HG03432 (cell line): ENCODE results near the gene CYP4V2.
A peak's percentile ranks its signal among the peaks of the same experiment; 100 is the strongest.

Source experiments
- ATAC-seq: cut with Tn5 transposase; IDR thresholded peaks from one replicate; pipeline ENCODE4 v1.9.1; 2021; ENCODE audit warnings: mild to moderate bottlenecking, moderate library complexity; ENCODE audit not compliant: unreplicated experiment

CYP4V2 gene

DNA sequence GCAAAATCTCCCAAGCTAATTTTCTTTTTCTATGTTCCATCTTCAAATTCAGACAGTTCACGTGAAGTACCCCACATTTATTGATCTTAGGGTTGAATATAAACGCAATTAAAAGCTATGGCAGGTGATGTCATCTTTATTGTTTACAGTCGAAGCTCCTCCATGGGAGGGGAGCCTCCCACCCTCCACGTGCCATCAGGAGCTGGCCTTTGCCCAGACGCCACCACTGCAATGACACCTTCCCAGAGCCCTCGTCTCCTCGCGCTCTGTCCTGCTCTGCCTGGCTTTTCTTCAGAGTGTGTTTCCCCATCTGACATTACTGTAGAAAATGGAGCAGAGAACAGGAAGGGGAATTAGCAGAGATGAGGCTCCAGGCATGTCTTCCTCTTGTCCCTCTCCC, 18.8 kb upstream of the CYP4V2 start:
- no peak for ATAC-seq

DNA sequence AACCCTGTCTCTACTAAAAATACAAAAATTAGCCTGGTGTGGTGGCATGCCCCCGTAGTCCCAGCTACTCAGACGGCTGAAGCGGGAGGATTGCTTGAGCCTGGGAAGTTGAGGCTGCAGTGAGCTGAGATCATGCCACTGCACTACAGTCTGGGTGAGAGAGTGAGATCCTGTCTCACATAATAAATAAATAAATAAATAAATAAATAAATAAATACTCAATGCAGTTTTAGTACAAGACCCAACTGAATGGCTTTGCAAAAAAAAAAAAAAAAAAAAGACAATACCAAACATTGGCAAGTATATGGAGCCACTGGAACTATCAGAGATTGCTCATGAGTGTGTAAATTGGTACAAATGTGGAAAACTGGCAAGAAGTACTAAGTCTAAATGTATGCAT, 3.3 kb upstream of the CYP4V2 start:
- no peak for ATAC-seq

DNA sequence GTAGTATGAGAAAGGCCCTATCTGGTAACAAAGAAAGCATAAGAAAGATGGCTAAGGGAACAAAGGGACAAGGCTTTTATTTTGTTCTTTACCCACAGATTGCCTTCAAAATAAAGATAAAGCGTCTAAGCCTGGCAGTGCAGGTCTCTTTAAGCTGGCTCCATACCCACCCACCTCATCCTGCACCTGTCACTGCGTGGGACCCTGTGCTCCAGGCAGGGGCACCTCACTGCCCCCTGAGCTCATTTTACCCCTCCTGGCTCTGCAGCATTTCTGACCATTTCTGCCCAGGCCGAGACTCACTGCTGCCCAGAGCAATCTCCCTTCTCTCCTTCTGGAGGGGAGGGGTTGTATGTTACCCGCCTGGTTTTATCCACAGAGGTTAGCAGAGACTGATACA, 1.7 kb upstream of the CYP4V2 start:
- no peak for ATAC-seq

DNA sequence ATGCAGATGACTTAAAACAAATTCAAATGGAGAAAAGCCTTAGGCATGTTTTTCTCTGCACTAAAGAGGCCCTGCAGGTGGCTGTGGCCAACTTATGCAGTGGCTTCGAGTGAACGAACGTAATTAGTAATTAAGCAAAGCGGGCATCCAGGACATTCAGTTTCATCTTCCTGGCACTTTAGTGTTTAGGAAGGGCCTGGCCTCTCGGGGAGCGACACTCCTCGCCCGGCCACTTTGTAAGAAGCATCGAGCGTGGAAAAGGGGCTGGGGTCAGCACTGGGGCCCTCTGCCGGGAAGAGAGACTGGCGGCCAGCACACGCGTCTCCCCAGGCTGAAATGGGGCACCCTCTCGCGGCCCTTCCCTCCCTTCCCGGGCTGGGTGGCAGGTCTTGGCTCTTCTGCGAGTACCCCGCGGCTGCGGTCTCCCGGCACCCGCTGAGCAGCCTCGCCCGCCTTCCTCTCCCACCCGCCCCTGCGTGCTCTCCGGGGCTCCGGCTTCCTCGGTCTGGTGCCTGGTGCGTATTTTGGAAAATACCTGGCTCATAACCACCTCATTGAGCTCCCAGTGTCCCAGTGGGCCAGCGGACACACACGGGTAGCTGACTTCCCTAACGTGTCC, 677 bp upstream of the CYP4V2 start:
- ATAC-seq: peak; percentile 46

DNA sequence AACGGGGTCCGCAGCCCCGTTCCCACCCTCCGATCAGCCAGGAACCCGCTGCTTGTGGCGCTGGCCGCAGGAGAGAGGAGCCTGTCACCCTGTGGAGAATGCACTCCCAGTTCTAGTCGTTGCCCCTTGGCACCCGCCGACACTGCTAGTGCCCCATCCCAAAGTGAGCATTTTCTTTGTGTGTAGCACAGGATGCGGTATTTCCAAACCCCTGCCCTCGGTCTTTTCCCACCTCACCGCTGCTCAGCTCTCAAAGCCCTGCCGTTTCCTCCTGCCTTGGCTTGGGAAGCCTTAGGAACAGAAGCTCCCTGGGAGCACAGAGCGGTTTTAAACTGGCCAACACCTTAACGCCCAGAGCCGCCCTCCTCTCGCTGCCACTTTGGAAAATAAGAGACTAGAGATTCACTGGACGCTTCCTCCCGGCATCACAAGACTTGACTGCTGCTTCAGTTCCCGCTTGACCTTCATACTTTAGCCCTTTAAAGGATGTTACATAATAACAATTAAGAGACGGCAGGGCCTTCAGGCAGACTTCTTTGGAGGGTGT, 772 bp downstream of the CYP4V2 start:
- no peak for ATAC-seq

DNA sequence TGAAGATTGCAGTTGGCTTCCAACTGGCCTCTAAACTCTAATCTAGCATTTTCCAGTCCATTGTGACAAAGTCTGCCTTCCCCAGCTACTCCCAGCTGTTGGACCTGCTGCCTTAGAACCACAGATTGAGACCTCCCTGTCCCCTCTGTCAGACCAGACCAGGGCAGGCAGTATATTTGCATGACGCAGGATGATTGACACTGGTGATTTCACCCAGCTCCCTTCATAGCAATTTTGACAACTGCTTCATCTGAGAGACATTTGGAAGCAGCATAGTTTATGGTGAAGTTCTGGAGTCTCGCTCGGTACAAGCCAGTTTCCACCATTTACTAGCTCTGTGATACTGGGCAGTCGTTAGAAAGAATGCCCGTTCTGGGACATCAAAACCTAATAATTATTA, 2.5 kb downstream of the CYP4V2 start:
- ATAC-seq: no peak

DNA sequence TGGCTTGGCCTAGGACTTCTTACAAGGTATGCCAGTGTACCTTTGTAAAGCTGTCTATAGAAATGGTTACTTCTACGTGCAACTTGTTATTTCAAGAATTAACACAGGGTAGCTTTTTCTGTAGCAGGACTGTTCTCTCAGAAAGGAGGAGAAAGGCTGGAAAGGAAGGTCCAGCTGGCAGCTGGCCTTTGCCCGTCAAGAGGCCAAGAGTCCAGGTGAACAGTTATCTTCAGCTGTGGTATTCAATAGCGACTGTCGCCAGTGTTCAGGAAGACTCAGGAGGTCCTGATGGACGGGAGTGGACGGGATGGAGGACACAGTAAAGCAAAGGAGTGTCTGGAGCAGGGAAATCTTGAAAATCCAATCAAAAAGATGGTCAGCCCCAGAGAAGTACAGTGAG, 4.7 kb downstream of the CYP4V2 start:
- ATAC-seq: no peak

DNA sequence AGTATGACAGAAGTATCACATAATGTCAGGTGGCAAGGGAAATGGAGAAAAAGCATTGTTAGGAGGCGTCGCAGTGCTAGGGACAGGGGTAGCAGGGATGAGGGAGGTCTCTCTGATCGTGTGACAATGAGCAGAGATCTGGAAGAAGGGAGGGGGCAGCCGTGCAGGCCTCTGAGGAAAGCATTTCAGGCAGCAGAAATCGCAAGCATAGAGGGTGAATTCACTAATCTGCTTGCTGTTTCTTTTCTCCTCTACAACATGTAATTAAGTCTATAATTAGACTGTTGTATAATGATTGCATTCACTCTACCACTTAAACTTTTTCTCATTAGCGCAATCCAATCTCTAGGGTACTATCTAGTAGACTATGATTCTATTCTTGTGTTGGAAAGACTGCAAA, 9.1 kb downstream of the CYP4V2 start:
- no peak for ATAC-seq

DNA sequence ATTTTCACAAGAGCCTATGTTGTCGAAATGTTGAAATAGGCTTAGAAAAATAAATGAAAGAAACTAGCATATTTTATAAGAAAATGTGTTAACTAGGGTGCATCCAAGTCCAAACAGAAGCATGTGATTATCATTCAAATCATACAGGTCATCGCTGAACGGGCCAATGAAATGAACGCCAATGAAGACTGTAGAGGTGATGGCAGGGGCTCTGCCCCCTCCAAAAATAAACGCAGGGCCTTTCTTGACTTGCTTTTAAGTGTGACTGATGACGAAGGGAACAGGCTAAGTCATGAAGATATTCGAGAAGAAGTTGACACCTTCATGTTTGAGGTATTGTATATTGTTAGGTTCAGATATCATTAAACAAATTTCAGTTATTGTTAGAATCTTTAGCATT, 9.6 kb downstream of the CYP4V2 start:
- ATAC-seq: no peak

DNA sequence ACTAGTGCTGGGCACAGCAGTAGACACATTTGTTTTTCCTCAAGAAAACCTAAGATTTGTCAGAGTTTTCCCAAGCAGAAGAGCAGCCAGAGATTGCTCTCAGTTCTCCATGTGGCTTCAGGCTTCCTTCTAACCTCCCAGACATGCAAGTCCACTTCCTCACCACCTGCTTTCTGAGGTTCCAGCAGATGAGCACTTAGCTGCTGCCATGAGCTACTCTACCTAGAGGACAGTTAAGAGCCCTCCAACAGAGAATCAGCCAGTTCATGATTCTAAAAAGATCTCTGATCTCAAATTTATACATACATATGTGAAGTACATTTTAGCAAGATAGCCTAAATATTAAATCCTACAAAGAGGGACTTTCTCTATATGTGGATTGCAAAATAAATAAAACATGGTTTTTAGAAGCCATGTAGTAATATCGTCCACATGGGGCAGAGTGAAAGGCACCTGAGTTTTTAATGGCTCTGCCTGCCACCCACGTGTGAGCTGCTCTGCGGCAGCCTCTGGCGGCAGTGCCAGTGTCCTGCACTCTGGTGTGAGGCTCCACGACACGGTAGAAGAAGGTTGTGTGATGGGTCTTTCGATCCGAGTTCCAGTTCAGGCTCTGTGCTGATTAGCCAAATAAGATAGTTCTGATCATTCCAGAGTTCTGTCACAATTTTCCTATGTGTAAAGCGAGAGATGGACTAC, 10.3 kb downstream of the CYP4V2 start:
- ATAC-seq: peak; percentile 98

DNA sequence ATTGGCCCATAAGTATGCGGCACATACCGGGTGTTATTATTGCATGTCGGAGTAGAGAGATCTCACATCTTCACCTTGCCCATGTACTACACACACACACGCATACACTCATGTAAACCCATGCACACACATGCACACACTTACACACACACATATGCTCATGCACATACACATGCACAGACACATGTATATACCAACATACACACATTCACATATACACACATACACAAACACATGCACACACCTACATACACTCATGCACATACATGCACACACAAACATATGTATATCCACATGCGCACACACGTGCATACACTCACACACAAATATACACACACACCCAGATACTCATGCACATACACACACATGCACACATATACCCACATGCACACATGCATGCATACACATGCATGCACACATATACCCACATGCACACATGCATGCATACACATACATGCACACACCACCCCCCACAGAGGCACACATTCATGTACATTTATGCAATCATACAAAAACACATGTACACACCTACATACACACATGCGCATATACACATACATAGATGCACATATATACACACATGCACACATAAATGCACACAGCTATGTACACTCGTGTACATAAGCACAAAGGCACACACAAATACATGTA, 11.2 kb downstream of the CYP4V2 start:
- no peak for ATAC-seq

DNA sequence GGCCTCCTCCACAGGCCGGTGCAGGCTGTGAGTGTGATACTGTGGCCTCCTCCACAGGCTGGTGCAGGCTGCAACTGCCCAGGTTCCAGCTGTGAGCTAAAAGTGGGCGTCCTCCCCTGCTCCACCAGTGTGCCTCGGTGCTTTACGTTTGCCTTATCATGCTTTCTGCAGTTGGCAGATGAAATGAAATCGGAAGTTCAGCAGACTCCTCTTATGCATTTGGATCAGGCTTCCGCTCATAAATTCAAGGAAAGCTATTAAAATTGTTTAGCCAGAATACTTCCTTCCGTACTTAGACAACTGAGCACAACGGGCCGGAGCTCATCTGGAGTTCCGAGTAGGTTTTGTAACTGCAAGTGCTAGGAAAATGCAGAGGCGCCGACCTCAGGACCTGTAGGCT, 12.0 kb downstream of the CYP4V2 start:
- ATAC-seq: no peak

DNA sequence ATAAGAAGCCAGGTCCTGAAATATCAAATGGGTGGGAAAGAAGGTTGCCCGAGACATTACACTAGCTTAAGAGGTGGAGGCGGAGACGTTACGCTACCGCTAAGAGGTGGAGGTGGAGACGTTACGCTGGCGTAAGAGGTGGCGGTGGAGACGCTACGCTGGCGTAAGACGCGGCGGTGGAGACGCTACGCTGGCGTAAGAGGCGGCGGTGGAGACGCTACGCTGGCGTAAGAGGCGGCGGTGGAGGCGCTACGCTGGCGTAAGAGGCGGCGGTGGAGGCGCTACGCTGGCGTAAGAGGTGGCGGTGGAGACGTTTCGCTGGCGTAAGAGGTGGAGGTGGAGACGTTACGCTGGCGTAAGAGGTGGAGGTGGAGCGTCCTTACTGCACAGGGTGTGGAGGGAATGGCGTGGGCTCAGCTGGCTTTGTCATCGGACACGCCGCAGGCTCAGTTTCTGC, 12.8 kb downstream of the CYP4V2 start:
- no peak for ATAC-seq

DNA sequence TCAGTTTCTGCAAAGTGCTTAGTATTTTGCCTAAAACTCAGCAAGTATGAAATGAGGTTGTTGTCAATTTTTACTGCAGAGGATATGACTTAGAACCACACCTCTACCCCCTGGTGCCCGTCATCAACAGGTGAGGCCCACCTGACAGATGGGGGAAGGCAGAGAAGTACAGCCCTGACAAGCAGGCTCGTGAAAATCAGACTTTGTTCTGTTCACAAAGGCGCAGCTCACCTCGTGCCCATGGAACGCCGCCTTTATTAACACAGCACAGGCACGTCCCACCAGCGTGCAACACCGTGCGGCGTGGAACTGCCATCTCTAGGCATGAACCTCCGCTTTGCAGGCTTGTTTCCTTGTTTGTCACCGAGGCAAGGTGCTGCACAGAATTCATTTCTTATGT, 13.3 kb downstream of the CYP4V2 start:
- no peak for ATAC-seq

DNA sequence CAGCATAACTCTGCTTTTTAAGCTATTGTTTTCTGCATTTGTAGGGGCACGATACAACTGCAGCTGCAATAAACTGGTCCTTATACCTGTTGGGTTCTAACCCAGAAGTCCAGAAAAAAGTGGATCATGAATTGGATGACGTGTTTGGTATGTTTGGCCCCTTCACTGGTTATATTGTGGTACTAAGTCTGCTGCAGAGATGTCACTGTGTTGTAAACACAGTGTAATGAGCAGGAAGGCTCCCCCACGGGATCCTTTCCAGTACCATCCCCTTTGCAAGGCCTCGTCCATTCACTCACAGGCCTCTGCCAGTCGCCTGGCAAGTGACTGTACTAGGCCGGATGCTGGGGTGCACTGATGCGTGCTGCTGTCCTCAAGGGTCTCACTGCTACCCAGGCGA, 13.8 kb downstream of the CYP4V2 start:
- ATAC-seq: no peak

DNA sequence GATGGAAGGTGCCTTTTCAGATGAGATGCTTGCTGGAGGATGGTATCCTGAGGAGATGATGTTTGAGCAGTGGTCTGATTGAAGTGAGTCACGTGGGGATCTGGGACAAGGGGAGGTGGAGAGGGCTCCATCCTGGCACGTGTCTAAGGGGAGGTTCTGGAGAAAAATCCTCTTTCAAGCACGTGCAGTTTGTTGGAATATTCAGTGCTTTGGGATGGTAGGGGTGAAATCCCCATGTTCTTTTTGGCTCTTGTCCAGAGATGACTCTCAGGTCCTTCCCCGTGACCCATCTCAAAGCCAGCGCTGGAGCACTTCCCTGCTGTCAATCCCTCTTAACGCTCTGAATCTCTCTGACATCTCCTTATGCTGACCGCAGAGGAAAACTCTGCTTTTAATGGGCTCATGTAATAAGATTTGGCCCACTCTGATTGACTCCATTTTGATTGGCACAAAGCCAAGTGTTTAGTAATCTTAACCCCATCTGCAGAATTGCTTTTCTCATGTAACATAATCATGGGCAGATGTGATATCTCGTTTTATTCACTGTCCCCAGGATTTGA, 25.2 kb downstream of the CYP4V2 start:
- ATAC-seq: no peak

DNA sequence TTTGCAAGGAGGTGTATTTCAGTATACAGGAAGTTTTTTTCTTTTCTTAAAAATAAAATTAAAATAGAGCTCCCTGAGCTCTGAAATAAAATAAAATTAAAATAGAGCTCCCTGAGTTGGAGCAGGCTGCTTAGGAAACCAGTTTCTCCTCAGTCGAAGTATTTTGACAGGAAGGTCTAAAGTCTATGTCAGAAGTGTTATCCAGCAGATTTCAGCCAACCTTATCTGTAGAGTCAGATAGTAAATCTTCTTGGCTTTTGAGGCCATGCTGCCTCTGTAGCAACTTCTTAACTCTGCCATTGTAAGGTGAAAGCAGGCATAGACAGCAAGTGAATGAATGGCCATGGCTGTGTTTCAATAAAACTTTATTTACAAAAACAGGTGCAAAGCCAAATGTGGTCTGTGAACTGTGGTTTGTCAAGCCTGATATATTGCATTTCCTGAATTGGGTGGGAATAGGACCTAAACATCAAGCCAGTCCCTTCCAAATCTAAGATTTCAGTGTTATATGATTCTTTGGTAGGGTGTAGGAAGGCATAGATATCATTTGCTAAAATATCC, 26.4 kb downstream of the CYP4V2 start:
- ATAC-seq: no peak

DNA sequence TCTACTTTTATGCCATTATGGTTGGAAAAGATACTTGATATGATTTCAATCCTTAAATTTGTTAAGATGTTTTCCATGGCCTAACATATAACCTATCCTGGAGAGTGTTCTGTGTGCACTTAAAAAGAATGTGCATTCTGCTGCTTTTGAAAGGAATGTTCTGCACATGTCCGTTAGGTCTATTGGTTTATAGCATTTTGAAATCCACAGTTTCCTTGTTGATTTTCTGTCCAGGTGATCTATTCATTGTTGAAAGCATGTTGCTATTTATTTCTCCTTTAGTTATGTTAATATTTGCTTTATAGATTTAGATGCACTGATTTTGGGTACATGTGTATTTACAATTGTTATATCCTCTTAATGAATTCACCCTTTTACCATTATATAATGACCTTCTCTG, 30.3 kb downstream of the CYP4V2 start:
- ATAC-seq: no peak

DNA sequence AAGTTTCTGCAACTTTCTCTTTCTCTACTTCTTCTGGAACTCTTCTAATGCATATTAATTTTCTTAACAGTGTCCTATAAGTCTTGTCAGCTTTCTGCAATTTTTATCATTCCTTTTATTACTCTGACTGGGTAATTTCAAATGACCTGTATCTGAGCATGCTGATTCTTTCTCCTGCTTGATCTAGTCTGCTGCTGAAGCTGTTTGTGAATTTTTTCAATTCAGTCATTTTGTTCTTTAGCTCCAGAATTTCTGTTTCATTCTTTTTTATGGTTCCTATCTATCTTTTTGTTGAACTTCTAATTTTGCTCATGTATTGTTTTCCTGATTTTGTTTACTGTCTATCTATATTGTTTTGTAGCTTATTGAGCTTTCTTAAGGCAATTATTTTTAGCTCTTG, 34.5 kb downstream of the CYP4V2 start:
- ATAC-seq: no peak

DNA sequence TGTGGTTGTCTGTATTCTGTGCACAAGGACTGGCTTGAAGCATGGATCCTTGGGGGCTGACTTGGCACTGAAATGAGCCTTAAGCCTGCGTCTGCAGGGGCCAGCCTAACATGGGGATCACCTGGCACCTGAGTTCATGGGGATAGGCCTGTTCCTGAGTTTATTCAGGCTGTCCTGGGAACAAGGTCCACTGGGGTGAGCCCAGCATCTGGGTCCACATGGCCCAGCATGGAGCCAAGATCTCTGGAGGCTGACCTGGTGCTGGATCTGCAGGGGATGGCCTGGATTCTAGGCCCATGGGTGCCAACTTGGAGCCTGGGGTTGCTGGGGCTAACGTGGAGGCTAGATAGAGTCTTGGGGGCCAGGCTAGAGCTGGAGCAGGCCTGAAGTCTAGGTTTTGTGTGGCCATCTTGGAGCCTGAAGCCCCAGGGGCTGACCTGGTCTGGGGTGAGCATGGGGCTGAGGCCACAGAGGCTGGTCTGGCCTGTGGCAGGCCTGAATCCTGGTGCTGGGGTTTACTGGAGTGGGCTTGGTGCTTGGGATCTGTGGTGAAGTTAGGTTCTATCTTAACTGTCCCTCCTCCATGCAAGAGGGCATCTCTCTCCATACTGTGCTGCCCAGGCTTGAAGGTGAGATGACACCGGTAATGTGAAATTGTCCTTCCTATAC, 35.3 kb downstream of the CYP4V2 start:
- ATAC-seq: no peak

DNA sequence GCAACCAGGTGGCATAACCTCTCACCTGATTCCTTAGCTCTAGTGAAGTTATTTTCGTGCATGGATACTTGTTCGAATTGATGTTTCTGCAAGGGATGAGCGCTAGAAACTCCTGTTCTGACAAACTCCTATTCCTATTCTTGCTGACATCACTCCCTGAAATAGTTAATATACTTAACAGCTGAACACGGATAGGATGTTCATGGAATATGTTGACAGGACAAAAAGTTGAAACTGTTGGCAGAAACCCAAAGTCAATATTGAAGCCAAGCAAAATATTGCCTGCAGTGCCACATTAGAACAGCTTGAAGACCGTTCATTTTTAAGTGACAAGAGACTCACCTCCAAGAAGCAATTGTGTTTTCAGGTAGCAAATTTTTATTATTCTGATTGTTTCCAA, 35.9 kb downstream of the CYP4V2 start, which contains the start of gene KLKB1:
TSS of gene KLKB1 (plus strand) at position 287 of the 400 bp plus-strand sequence. CDS start 689 bp downstream, outside the sequence.
- no peak for ATAC-seq
